NCI-H1417 (cell line): Measurements from ENCODE around the gene WDR7.
A peak's percentile ranks its signal among the peaks of the same experiment; 100 is the strongest.

Source experiments
- DNase-seq, 3 experiments: peaks; one replicate each; lab custom pipeline; 2025; lab: John Stamatoyannopoulos, UW

WDR7 gene

DNA sequence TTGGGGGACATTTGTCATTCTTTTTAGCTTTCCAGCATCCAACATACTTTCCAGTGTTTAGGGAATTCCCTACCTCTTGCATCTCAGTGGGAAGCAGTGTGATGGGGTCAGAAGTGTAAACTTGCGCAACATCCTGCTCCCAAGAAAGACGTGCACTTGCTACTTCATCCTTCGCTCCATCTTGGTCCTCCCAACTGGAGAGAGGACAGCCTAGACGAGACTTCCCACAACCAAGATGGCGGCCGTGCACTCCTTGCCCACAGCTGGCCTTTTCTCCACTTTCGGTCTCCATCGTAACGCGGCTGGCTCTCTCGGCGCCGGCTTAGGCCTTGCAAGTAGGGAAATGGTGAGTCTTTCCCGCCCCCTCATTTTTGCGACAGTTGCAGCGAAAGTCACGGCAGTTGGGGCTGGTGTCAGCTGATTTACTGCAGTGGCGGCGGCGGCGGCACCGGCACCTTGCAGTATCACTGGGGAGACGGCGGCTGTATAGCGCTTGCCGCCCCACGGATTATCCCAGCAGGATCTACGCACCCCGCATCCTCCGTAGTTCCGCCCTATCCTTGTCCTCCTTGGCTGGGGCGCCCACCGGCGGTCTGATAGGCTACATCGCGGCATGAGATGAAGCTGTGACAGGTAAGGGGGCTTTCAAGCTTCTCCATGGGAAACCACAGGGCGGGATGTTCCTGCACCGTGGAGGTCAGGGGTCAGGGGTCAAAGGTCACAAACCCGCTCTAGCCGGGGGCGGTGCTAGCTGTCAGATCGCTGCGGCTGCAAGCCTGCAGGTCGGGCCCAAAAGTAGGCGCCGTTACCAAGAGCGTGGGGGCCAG, at the start of gene WDR7:
WDR7 (plus strand) TSS at position 416 of the 827 bp plus-strand sequence. CDS start 21,157 bp downstream, outside the sequence.
- DNase-seq = peak; percentile 96 to 100 (median 100)

DNA sequence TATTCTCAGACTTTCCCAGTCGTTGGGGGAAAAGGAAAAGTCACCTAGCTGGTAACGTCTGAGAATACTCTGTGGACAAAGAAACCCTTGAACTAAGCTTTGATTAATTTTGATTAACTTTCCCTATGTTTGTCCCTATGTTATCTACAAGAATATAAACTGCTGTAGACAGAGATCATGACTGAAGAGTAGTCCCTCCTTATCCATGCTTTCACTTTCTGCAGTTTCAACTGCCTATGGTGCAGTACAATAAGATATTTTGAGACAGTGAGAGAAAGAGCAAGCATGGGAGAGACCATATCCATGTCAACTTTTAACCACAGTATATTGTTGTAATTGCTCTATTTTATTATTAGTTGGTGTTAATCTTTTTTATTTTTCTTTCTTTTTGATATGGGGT, 44.5 kb upstream of the WDR7 start:
- DNase-seq = no peak

DNA sequence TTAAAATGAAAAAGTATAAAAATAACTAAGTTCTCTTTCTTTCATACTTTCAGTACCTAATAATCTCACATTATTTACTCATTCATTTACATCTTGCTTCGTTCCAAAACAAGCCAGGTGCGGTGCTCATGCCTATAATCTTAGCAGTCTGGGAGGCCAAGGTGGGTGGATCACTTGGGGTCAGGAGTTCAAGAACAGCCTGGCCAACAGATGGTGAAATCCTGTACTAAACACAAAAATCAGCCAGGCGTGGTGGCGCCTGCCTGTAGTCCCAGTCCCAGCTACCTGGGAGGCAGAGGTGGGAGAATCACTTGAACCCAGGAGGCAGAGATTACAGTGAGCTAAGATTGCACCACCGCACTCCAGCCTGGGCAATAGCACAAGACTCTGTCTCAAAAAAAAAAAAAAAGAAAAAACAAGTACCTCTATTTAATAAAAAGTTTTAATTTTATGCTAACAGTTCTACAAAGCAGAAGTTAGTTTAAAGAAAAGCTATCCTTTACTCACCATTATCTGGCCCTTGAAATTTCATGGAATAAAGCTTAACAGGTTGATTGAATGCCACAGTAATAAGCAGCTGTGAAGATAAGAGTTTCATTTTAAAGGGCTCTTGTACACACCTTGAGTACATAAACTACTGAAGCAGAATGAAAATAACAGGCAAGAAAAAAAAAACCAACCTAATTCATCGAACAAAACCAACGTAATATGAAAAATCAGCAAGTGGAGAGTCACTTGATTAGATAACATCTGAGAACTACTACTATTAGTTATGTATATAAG, 35.2 kb upstream of the WDR7 start:
- peak in 2 of 3 experiments; percentile 37 to 59 for DNase-seq

DNA sequence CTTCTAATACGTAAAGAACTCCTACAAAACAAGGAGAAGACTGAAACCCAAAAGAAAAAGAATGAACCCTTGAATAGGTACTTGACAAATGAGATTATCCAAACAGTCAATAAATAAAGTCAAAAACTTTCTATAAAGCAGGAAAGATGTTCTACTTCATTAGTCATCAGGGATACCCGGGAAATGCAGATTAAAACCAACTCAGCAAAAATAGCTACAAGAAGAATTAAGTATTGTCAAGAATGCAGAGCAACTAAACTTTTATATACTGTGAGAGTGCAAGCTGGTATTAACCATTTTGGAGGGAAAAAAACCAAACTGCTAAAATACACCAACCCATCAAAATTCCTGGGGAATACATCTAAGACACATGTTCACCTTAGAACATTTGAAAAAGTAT, 23.2 kb upstream of the WDR7 start:
- DNase-seq = no peak

DNA sequence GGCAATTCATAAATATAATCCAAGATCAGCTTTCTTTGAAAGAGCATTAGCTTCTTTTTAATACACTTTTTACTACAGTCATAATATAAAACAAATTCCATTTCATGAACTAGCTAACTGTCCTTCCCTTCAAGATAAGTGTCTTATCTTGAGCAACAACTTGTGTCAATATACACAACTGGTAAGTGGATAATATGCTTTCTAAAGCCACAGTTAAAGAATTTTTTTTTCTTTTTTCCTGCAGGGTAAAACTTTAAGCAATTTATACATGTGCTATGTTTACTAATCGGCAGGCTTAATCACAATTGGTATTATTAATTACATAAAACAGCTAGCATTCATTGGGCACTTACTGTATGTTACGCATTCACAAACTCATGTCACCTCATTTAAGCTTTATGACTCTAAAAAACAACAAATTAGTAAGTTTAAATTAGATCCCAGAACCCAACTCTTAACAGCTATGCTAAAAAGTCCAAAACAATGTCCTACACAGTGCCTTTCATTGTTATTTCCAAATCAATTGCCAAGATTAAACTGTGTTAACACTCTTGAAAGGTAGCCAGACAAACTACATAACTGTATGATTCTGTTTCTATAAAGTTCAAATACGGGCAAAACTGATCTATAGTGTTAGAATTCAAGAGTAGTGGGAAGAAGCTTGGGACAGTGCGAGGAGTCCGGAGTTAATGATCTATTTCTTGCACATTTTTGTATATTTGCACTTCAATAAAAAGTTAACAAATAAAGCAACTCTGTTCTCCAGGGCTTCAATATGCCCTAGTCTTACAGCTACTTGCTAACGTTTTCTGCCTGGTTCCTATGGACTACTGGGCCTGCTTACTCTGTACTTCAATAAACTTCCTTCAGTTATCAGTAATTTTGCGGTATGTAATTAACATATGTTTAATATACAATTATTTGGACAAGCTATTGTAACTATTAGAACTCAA, 18.8 kb upstream of the WDR7 start:
- DNase-seq = no peak

DNA sequence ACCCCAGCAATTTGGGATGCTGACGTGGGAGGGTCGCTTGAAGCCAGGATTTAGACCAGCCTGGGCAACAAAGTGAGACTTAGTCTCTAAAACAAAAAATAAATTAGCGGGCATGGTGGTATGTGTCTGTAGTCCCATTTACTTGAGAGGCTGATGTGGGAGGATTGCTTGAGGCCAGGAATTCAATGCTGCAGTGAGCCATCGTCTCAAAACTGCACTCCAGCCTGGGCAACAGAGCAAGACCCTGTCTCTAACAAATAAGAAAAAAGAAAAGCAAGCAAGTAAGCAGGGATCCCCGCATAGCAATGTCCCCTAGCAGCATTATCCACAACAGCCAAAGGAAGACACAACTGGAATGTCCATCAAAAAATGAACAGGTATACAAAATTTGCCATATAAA, 16.2 kb upstream of the WDR7 start:
- DNase-seq = no peak

DNA sequence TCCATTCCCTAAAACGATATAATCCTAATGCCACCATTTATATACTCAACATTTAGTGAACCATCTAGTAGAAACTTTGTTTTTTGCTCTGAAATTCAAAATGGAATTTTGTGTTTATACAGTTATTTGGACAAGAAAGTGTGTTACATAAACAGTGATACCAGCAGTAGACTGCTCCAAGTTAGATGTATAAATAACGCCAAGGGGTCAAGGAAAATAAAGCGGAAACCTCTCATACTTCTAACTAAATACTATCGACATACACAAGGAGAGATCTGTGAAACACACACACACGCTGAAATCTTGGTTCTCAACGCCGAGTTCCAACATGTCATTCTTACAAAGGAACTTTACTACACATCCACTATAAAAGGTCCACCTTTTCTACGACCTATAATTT, 14.0 kb upstream of the WDR7 start:
- DNase-seq = peak in 1 of 3 experiments; percentile 56

DNA sequence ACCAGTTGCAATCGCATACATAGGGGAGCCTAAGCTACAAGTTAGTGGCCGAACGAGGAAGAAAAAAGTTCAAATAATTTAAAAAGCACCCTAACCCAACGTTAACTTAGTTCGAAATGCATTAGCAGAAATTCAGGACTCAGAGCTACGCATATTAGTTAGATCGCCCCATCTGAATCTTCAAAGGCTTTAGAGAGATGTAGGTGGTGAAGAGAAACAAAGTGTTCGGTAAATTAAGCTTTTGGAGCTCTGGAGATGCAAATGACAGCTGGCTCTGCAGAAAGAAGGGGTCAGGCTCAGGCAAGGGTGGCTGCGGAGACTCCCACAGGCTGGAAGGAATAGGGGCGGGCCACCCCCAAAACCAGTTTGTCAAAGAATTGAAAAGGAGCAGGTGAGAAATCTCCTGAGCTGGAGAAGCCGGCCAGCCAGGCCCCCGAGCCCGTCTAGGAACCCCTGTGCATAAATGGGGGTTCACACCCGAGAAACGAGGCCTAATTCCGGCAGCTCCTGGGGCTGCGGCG, 13.4 kb upstream of the WDR7 start:
- peak in 2 of 3 experiments; percentile 52 to 79 for DNase-seq

DNA sequence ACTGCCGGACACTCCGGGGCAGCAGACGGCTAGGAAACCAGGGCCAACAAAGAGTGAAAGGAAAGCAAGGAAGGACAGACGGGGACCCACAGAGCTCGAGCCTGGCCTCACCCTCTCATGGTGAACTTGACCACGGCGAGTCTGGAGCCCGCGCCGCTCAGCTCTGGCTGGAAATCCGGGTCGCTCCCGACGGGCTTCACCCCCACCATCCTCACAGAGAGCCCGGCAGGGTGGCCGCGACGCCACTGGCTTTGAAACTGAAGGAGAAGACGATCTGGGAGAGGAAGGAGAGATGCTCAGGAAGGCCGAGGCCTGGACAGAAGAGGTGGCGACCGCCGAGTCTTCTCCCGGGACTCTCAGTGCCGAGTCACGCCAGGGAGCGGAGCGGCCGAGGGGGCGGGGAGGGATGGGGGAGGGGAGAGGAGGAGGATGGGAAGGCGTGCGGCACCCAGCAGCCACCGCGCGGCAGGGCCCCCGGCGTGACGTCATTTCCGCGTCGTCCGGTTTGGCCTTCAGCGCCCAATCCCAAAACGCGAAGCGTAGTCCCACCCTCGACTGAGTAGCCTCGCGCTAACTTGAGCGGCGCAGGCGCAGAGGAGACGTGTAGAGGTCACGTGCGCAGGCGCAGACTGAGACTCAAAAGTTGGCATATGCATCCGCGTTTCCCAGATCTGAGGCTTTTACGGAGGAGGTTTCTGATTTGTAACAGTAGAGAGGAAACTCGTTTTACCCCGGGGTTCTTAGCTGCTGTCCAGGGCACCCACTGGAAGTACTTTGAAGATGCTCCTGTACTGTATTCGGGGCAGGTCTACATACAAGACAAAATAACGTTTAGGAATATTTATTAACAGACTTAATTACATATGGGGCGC, 12.7 kb upstream of the WDR7 start, which contains the start of gene TXNL1:
TXNL1 (minus strand) TSS at position 361 of the 872 bp plus-strand sequence; CDS start at position 209, 152 bp downstream.
- DNase-seq = peak; percentile 99 to 100 (median 100)

DNA sequence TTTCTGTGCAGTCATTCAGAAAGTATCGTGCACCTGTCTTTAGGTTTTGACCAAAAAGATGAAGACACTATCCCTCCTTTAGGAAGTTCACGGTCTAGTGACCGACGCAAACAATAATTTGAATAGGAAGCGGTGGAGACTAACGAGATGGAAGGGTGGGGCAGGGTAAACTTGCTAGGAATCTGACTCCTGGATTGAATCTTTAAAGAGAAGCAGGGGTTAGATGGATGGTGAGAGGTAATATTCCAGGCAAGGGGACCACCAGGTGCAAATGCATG, 12.1 kb upstream of the WDR7 start:
- DNase-seq = peak in 1 of 3 experiments; percentile 39

DNA sequence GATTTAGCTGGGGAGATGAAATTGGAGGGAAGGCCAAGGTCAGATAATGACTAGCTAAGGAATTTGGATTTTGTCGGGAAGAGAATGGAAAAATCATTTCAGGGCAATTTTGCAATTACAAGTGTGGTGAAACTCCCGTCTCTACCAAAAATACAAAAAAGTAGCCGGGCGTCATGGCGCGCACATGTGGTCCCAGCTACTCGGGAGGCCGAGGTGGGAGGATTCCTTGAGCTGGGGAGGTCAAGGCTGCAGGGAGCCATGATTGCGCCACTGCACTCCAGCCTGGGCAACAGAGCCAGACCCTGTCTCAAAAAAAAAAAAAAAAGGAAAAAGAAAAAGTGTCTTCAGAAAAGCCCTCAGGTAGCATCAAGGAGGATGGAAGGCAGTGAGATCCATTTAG, 11.6 kb upstream of the WDR7 start:
- DNase-seq = no peak

DNA sequence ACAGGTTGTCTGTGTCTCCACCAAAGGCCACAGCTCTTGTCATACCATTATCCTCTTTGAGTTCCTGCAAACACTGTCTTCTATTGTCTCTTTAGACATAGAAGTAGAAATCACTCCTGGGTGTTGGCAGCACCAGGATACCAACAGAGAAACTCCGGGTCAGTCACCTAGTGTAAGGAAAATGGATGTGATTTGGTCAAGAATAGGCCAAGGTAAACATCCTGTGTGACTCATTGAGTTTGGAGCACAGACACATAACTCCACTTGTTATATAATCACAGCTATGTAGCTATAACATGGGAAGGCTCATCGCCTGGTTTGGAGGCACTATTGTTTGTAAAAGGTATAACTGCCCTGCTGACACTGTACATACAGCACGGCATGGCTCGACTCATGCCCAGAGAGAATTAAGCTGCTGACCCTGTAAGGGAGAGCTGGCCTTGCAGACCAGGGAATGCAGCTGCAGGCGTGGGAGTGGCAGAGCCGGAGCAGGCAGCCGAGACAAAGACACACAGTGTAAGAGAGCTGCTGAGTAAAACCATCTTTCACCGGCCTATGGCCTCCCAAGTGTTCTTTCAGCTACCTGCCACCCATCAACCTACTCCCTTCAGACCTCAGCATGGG, 9.3 kb upstream of the WDR7 start:
- DNase-seq = no peak

DNA sequence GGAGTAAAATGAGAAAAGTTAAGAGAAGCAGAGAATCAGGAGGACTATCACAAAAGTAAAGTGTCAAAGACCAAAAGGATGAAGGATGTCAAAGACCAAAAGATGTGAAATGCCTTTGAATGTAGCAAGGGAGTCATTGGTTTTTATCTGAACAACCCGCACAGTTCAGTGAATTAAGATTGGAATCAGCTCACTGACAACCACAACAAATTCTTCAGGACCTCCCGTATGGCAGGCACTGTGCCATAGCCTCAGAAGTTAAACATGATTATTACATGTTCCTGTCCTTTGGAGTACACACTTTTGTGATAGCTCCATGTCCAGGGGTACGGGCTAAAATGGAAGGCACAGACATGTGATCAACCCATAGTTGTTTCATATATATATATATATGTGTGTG, 7.8 kb upstream of the WDR7 start:
- DNase-seq = no peak

DNA sequence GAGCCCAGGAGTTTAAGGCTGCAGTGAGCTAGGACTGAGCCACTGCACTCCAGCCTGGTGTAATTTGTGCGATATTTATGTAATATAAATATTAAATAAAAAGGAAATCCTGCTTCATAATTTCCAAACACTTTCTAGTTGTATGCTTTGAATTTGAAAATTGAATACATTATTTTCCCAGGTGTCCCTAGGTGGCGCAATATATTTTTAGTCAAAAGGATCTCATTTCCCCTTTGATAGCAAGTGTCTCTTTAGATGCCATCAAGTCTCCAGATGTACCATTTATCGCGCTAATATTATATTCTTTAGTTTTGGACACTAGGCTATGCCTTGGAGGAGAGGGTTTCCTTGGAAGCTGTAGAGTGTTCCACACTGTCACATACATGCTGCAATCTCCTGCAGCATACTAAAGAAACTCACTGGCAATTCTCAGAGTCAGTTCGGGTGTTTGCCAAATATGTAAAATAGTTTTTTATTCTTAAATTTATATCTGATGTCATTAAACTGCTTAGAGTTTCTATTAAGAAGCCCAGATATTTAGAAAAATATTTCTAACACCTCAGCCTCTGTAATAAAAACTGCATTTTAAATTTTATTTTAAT, 5.6 kb upstream of the WDR7 start:
- DNase-seq = peak in 2 of 3 experiments; percentile 24 to 59

DNA sequence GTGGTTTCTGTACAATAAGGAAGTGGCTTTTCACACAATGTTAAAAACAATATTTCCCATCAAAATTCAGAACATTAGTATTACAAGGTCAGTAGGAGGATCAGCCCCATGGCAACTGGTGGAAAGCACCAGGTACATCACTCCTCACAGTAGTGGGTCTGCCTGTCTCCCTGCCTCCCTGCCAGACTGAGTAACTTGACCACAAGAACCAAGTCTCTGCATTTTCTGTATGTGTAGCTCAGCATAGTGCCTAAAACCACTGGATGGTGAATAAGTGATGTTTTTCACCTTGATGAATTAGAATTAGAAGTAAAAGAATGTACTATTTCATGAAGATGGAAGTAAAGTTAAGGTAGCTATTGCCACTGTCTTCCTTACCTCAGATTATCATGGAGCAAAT, 4.1 kb upstream of the WDR7 start:
- DNase-seq = no peak

DNA sequence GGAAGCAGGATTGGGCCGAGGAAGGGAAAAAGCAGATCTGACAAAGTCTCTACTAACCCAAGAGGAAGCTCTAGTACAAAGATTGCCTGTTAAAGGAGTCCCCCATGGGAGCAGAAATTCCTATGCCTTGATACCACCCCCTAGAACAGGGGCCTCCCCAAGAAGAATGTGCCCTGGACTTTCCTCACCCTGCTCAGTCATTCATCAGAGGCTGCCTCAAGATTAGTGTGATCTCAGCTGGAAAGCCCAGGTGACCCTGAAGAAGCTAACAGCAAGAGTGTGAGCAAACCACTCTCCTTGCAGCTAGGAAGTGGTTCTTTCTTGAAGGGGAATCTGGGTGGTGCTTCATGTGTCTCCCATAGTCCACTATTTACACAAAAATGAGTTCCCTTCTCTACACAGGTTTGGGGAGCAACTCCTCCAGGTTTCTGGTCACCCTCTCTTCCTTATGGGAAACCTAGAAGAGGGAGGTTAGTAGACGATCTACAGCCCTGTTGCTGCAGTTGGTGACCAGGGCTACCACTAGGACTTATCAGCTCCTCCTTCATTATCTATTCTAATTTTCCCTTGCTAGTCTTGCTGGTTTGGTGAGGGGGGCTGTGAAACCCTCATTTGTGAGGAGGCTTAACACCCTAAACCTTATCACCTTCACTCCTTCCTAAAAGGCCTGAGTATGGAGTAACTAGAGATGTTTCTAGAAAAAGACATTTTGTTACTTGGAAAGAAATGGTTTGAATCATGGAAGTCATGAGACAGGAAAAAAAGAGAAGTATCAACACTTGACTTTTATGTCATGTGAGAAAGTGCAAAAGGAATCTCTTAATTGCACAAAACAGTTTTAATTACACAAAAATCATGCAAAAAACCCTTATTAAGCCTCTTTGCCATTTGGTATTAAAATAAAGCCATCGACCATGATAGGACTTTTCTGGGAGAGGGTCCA, 2.9 kb upstream of the WDR7 start:
- no peak for DNase-seq

DNA sequence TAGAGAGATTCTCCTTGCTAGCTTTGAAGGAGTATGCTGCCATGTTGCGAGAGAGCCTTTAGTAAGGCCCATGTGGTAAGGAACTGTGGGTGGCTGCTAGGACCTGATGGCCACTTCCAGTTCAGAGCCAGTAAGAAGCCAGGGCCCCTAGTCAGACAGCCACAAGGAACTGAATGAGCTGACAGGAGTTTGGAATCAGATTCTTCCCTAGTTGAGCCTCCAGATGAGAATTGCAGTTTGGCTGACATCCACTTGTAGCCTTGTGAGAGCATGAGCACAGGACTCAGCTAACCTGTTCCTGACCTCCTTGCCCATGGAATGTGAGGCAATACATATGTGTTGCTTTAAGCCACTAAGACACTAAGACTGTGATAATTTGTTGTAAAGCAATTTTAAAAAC, 1.2 kb upstream of the WDR7 start:
- peak in 1 of 3 experiments; percentile 46 for DNase-seq

DNA sequence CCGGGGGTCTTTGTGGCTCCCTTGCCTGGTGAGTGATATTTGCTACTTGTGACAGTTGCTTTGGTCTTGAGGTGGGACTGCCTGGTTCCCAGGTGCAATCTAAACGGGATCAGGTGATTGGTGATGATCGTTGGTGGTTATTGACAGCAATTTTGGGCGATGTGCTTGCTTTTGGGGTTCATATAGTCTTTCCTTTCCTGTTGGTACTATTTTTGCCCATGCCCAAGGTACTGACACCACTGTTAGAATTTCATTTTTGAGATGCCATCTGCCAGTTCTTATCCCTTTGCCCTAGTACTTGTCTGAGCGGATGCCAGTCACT, 573 bp downstream of the WDR7 start:
- DNase-seq = peak in 1 of 3 experiments; percentile 69

DNA sequence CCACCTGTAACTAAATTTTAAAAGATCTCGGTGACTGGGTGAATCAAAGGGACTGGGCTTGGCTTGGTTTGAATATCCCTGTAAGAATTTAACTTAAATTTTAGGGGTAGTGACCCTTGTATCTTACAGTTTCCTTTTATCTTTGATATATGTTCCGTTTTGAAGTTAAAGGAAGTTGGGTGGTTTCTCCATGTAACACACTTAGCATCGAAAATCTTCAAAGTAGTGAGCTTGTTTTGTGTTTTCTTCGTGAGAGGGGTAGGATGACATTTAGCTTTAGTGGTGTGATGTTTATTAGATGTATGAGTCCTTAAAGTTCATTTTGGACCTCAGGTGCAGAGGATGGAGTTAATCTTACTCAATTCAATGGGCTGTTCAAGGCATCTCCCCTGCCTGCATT, 1.6 kb downstream of the WDR7 start:
- DNase-seq = no peak
